ENCODE measurements around the gene CHST1.

- no peak for TF ChIP-seq POLR2A (IDR thresholded peaks at IDR 0.05)
- no peak for TF ChIP-seq CTCF (IDR thresholded peaks at IDR 0.05)
Measured at GRCh38 chr11:45646275-45646927, 19.0 kb downstream of the CHST1 start.

Data from testis (tissue), 2 donors.